Vagina (tissue), 2 donors: ENCODE data around the gene PGRMC2.

Experiments used
- POLR2A ChIP-seq, 2 donors: fragments of 450-650 bp; IDR thresholded peaks; one replicate each; pipeline ENCODE4 v1.6.1; 2017; ENCODE audit warnings: antibody characterized with exemption in 2 of 2, mild to moderate bottlenecking in 2 of 2, moderate library complexity in 2 of 2
- POLR2AphosphoS5 ChIP-seq, 2 donors: sonication (generic); formaldehyde crosslinking; IDR thresholded peaks; one replicate each; pipeline ENCODE4 v1.9.0; 2017; ENCODE audit warnings: antibody characterized with exemption in 2 of 2, mild to moderate bottlenecking in 2 of 2, low read depth in 1 of 2; ENCODE audit not compliant: insufficient read depth in 1 of 2

- TF ChIP-seq POLR2AphosphoS5 (IDR thresholded peaks at IDR 0.05; ENCODE audit: insufficient read depth in 1 of 2, low read depth in 1 of 2): no peak
- no peak for TF ChIP-seq POLR2A (IDR thresholded peaks at IDR 0.05)
These were observed 58.5 kb downstream of the PGRMC2 start for GRCh38 chr4:128228845-128229795.
